IMR-90 (cell line): ENCODE results near the gene NLGN1. TPM values are rescaled to one million over a fixed set of nuclear protein-coding genes. Genes with fewer than 3 reads are reported as not detected.
A peak's percentile ranks its signal among the peaks of the same experiment; 100 is the strongest.

ENCODE experiments used
- ATAC-seq: fragments of 200-7000 bp; cut with Tn5 transposase; 2 replicates; pipeline ENCODE4 v1.9.1; 2020; ENCODE audit warnings: low read depth, mild to moderate bottlenecking, moderate library complexity
- BruUV-seq: library from RNA; stranded (reverse); fragments of 400-500 nt; replicated peaks from 2 replicates; lab custom pipeline; 2021; lab: Mats Ljungman, UMichigan
- CTCF ChIA-PET: fragments of 300-600 bp; formaldehyde crosslinking; extraction: SDS; loops from one replicate; lab custom pipeline; 2021; ENCODE audit warnings: antibody characterized with exemption; lab: Yijun Ruan, JAX
- POLR2A ChIA-PET: fragments of 300-600 bp; sonication (Branson Sonifier 250); formaldehyde crosslinking; loops from one replicate; lab custom pipeline; 2022; ENCODE audit warnings: antibody characterized with exemption; ENCODE audit not compliant: unreplicated experiment; lab: Charles Lee
- DNase-seq: peaks from one replicate; pipeline ENCODE4 v3.0.0; 2013
- H2AFZ ChIP-seq: replicated peaks from 2 replicates; pipeline ENCODE3; 2013; ENCODE audit warnings: low read length, mild to moderate bottlenecking; ENCODE audit not compliant: poor library complexity
- H2AK5ac ChIP-seq: 2 replicates; pipeline ENCODE4 v1.6.1; 2013; ENCODE audit warnings: low read depth, low read length, inconsistent platforms
- H2AK9ac ChIP-seq: replicated peaks from 2 replicates; pipeline ENCODE3; 2013; ENCODE audit warnings: mild to moderate bottlenecking, low read depth, low read length, moderate library complexity; ENCODE audit not compliant: poor library complexity
- H2BK120ac ChIP-seq: 2 replicates; pipeline ENCODE4 v1.6.1; 2013; ENCODE audit warnings: low read depth, low read length, inconsistent platforms
- H2BK15ac ChIP-seq: 3 replicates; pipeline ENCODE4 v1.6.1; 2013; ENCODE audit warnings: low read depth, low read length, inconsistent platforms
- H2BK20ac ChIP-seq: 2 replicates; pipeline ENCODE4 v1.6.1; 2013; ENCODE audit warnings: low read depth, mild to moderate bottlenecking, inconsistent platforms, low read length, moderate library complexity
- H2BK5ac ChIP-seq: 2 replicates; pipeline ENCODE4 v1.6.1; 2013; ENCODE audit warnings: mild to moderate bottlenecking, low read depth, low read length, inconsistent platforms; ENCODE audit not compliant: poor library complexity, severe bottlenecking
- H3K14ac ChIP-seq: replicated peaks from 2 replicates; pipeline ENCODE4 v1.6.1; 2013; ENCODE audit warnings: low read depth, low read length, inconsistent platforms
- H3K18ac ChIP-seq: 2 replicates; pipeline ENCODE4 v1.6.1; 2013; ENCODE audit warnings: low read depth, low read length, control low read depth
- H3K23ac ChIP-seq: 2 replicates; pipeline ENCODE4 v1.6.1; 2013; ENCODE audit warnings: low read depth, low read length, inconsistent platforms
- H3K27ac ChIP-seq: 2 replicates; pipeline ENCODE4 v1.5.1; 2013; ENCODE audit warnings: mild to moderate bottlenecking, control low read depth, low read length; ENCODE audit not compliant: insufficient read depth
- H3K27me3 ChIP-seq: 2 replicates; pipeline ENCODE4 v1.6.1; 2013; ENCODE audit warnings: low read length; ENCODE audit not compliant: control insufficient read depth, insufficient read depth
- H3K36me3 ChIP-seq: 2 replicates; pipeline ENCODE4 v1.6.1; 2013; ENCODE audit warnings: low read length, mixed read lengths; ENCODE audit not compliant: control insufficient read depth, insufficient read depth
- H3K4ac ChIP-seq: 2 replicates; pipeline ENCODE4 v1.6.1; 2013; ENCODE audit warnings: low read depth, low read length, inconsistent platforms
- H3K4me1 ChIP-seq: 2 replicates; pipeline ENCODE4 v1.6.1; 2013; ENCODE audit warnings: low read length, mixed read lengths; ENCODE audit not compliant: control insufficient read depth, insufficient read depth
- H3K4me2 ChIP-seq: 2 replicates; pipeline ENCODE4 v1.6.1; 2013; ENCODE audit warnings: low read depth, mild to moderate bottlenecking, control low read depth, low read length, moderate library complexity
- H3K4me3 ChIP-seq: 2 replicates; pipeline ENCODE4 v1.5.1; 2013; ENCODE audit warnings: low read depth, mild to moderate bottlenecking, control low read depth, low read length, moderate library complexity; ENCODE audit not compliant: insufficient read depth
- H3K56ac ChIP-seq: 2 replicates; pipeline ENCODE4 v1.6.1; 2013; ENCODE audit warnings: low read length, inconsistent platforms; ENCODE audit not compliant: insufficient read depth; ENCODE audit errors: extremely low read depth
- H3K79me1 ChIP-seq, 2 experiments: 2 replicates each; pipeline ENCODE4 v1.6.1; 2013; ENCODE audit warnings: low read length in 2 of 2, inconsistent platforms in 1 of 2, low read depth in 1 of 2
- H3K9ac ChIP-seq: 2 replicates; pipeline ENCODE4 v1.6.1; 2013; ENCODE audit warnings: low read depth, low read length, control low read depth
- H3K9me1 ChIP-seq: 2 replicates; pipeline ENCODE4 v1.6.1; 2013; ENCODE audit warnings: low read length, inconsistent platforms; ENCODE audit not compliant: insufficient read depth
- H3K9me3 ChIP-seq: 2 replicates; pipeline ENCODE4 v1.6.1; 2013; ENCODE audit warnings: low read length; ENCODE audit not compliant: control insufficient read depth, insufficient read depth
- H4K20me1 ChIP-seq: 2 replicates; pipeline ENCODE4 v1.6.1; 2013; ENCODE audit warnings: low read length, inconsistent platforms; ENCODE audit not compliant: insufficient read depth
- H4K5ac ChIP-seq: 2 replicates; pipeline ENCODE4 v1.6.1; 2013; ENCODE audit warnings: mild to moderate bottlenecking, low read depth, low read length, control low read depth
- H4K8ac ChIP-seq, 2 experiments: 2 replicates each; pipeline ENCODE4 v1.6.1; 2013; ENCODE audit warnings: low read depth in 2 of 2, low read length in 2 of 2, control low read depth in 1 of 2, inconsistent platforms in 1 of 2
- H4K91ac ChIP-seq: 2 replicates; pipeline ENCODE4 v1.6.1; 2013; ENCODE audit warnings: low read depth, low read length, inconsistent platforms; ENCODE audit not compliant: insufficient read depth
- BHLHE40 ChIP-seq: fragments of 150-350 bp; IDR thresholded peaks from 2 replicates; pipeline ENCODE4 v1.6.1; 2016; ENCODE audit warnings: mild to moderate bottlenecking, low read depth, low read length
- CEBPB ChIP-seq: IDR thresholded peaks from 2 replicates; pipeline ENCODE4 v1.6.1; 2012; ENCODE audit warnings: low read depth, low read length, improper control_type of control experiment
- CTCF ChIP-seq: conservative IDR thresholded peaks from 2 replicates; pipeline ENCODE4 v1.5.1; 2012; ENCODE audit warnings: mild to moderate bottlenecking, low read depth, low read length, improper control_type of control experiment
- ELK1 ChIP-seq: fragments of 150-350 bp; IDR thresholded peaks from 2 replicates; pipeline ENCODE4 v1.6.1; 2016; ENCODE audit warnings: low read depth, mild to moderate bottlenecking, low read length, moderate library complexity, borderline replicate concordance
- FOS ChIP-seq: fragments of 150-350 bp; IDR thresholded peaks from 2 replicates; pipeline ENCODE4 v1.6.1; 2016; ENCODE audit warnings: low read depth, low read length
- MAFK ChIP-seq: IDR thresholded peaks from 2 replicates; pipeline ENCODE4 v1.6.1; 2012; ENCODE audit warnings: low read depth, low read length, improper control_type of control experiment
- MAZ ChIP-seq: IDR thresholded peaks from 2 replicates; pipeline ENCODE4 v1.6.1; 2012; ENCODE audit warnings: low read depth, mild to moderate bottlenecking, low read length, improper control_type of control experiment, moderate library complexity, borderline replicate concordance
- MXI1 ChIP-seq: IDR thresholded peaks from 2 replicates; pipeline ENCODE4 v1.6.1; 2012; ENCODE audit warnings: low read depth, mild to moderate bottlenecking, low read length, moderate library complexity, borderline replicate concordance
- NFE2L2 ChIP-seq: fragments of 150-350 bp; IDR thresholded peaks from 2 replicates; pipeline ENCODE4 v1.6.1; 2016; ENCODE audit warnings: low read depth, mild to moderate bottlenecking, low read length
- POLR2A ChIP-seq: IDR thresholded peaks from 2 replicates; pipeline ENCODE4 v1.6.1; 2012; ENCODE audit warnings: mild to moderate bottlenecking, low read depth, low read length
- RAD21 ChIP-seq: IDR thresholded peaks from 2 replicates; pipeline ENCODE4 v1.6.1; 2012; ENCODE audit warnings: low read length, improper control_type of control experiment
- RFX5 ChIP-seq: IDR thresholded peaks from 2 replicates; pipeline ENCODE4 v1.8.0; 2012; ENCODE audit warnings: low read depth, mild to moderate bottlenecking, low read length, moderate library complexity
- SMC3 ChIP-seq: fragments of 150-350 bp; IDR thresholded peaks from 2 replicates; pipeline ENCODE4 v1.6.1; 2016; ENCODE audit warnings: low read depth, mild to moderate bottlenecking, antibody characterized with exemption, low read length, moderate library complexity
- USF2 ChIP-seq: fragments of 150-350 bp; IDR thresholded peaks from 2 replicates; pipeline ENCODE4 v1.6.1; 2017; ENCODE audit warnings: mild to moderate bottlenecking, antibody characterized with exemption, low read length, low read depth
- WGBS, 2 experiments: methylation state at CpG; one replicate each; pipeline versions ENCODE4 v1.1.5 to v1.1.7; 2013; ENCODE audit warnings: missing lambda C conversion rate in 2 of 2; ENCODE audit not compliant: insufficient read length in 1 of 2; ENCODE audit errors: extremely low coverage in 2 of 2; 5-methylcytosine and 5-hydroxymethylcytosine counted together
- dilution Hi-C: fragments of 300-500 bp; cut with HindIII; formaldehyde crosslinking; loops from one replicate; pipeline ENCODE4 v1.14.3; 2018; ENCODE audit warnings: low sequenced_read_pairs; ENCODE audit not compliant: unreplicated experiment
- in situ Hi-C: fragments of 300-500 bp; cut with MboI; formaldehyde crosslinking; loops from 3 replicates; pipeline ENCODE4 v1.14.3; 2019; ENCODE audit warnings: low sequenced_read_pairs, inconsistent platforms, mixed read lengths
- intact Hi-C: fragments of 100-400 bp; cut with micrococcal nuclease; formaldehyde crosslinking; loops from 2 replicates; pipeline ENCODE4 v1.10.0; 2022
- polyA plus RNA-seq, 3 experiments: library from polyadenylated mRNA; depleted of rRNA; stranded (reverse); fragments of >200 nt; gene quantifications; 2 replicates each; pipeline ENCODE4 v1.2.3, GENCODE V29; 2012; ENCODE audit warnings: low replicate concordance in 1 of 3
- total RNA-seq: library from RNA; depleted of rRNA; stranded (reverse); fragments of >200 nt; gene quantifications from 2 replicates; pipeline ENCODE4 v1.2.3, GENCODE V29; 2012

NLGN1 gene
- total and polyA plus RNA-seq, 2 of the 4 experiments (the other 2 are of a cell fraction): 1.8 to 12.5 TPM

DNA sequence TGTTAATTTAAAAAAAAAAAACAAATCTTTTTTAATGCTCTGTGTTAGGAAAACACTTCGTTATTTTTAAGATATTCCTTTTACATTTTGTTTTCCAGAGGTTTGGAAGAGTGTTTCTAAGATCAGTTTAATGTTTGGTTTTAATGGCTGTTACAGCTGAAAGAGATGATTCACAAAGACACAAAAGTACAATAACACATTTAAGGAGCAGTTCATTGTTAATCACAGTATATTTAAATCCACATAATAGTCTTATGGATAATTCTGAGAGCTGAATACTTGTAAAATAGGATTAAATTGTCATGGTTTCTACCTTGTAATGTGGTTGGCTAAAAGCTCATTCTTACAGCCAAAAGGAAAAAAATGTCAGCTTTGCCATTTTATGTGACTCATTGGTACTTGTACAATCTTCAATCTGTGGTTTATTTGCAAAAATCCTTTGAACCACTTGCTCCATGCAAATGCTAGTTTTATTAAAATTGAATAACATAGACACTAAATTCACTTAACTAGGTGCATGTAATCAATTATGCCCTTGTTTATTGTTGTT is 426.4 kb downstream of the NLGN1 start:
- Histone ChIP-seq H3K27me3 (no peaks in the 10 kb centered on the region), H3K56ac (no peak overlapping the region), H2BK15ac (no peak overlapping the region), H4K8ac (no peak overlapping the region), H2AK9ac (no peak overlapping the region), H3K4me2 (no peak overlapping the region), H2AFZ (no peak overlapping the region), H4K20me1 (no peaks in the 10 kb centered on the region), H3K4me1 (no peaks in the 10 kb centered on the region), H3K9me1 (peaks cover 5% of the 10 kb centered on the region; the same call in 1 of the 2 replicates), H3K4me3 (no peak overlapping the region), H3K9me3 (no peaks in the 10 kb centered on the region), H2BK120ac (no peak overlapping the region), H3K23ac (no peak overlapping the region), H3K9ac (no peak overlapping the region), H3K79me1 (no peaks in the 10 kb centered on the region; a peak in 1 of 4 replicates), H4K5ac (no peak overlapping the region), H3K18ac (no peak overlapping the region), H2BK5ac (no peak overlapping the region), H3K36me3 (no peaks in the 10 kb centered on the region), H4K91ac (no peak overlapping the region), H2BK20ac (no peak overlapping the region), H3K14ac (no peak overlapping the region), H3K4ac (no peak overlapping the region), H2AK5ac (no peak overlapping the region), H3K27ac (no peak overlapping the region)
- in situ Hi-C loops: no loop called here
- TF ChIP-seq ELK1 (no peak), MAFK (no peak), POLR2A (no peak), CEBPB (no peak), RAD21 (no peak), RFX5 (no peak), SMC3 (no peak), BHLHE40 (no peak), MAZ (no peak), CTCF (no peak), NFE2L2 (no peak), MXI1 (no peak), FOS (no peak), USF2 (no peak)
- CTCF ChIA-PET: interaction anchor here (0.6 kb wide), 1 partner anchor 121 kb away, joined by 4 read pairs; no protein-coding TSS in a partner anchor
- POLR2A ChIA-PET: no interaction called here
- WGBS, 2 experiments: no CpG with 5 or more reads among the region's 1 CpG
- DNase-seq: peak; percentile 6
- dilution Hi-C loops: no loop called here
- no TSS peak for BruUV-seq
- intact Hi-C loops: no loop called here
- no peak for ATAC-seq
